ENCODE data around the gene JPH3.
"Not testable (repeated sequence)": the region's sequence is repeated elsewhere in the genome, so short reads cannot be mapped to it uniquely, and the experiment has no call there.

The JPH3 gene

DNA sequence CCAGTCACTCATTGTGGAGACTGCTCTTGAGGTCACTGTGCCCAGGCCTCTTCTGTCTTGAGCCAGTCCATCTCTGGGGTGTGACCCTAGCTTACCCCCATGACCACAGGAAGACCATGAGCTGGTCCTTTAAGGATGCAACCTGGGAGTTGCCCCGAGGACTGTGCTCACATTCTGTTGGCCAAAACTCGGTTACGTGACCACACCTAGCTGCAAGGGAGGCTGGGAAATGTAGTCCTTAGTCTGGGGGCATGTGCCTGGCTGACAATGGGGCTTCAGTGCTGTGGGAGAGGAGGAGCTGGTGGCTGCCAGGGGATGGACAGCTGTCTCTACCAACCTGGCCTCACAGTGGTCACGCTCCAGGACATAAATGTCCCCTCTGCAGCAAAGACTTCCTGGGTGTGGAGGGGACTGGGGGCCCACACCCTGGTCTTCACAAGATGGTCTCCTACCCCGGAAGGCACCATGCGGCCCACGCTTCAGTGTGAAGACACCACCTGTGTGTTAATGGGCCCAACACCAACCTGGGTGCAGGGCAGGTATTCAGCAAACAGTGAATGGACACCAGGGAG, 55.4 kb downstream of the JPH3 start:
- DNase-seq = no peak

GRCh38 chr16:87658564-87659225, 56.4 kb downstream of the JPH3 start:
- DNase-seq = no peak

DNA sequence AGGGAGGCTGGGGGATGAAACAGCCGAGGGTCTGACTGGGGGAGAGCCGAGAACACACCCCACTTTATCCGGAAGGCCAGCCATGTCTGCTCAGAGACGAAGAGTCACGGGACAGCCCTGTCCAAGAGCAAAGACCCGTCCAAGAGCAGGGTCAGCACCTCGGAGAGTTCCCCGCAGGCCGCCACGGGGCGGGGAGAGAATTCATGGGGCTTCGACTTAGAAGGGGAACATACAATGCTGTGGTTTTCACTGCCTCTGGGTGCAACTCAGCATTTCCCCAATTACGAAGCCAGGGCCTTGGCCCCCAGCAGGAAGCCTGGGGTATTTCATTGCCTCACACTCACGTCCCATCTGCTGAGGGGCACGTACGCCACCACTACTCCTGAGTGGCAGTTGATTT, 59.3 kb downstream of the JPH3 start:
- no peak for DNase-seq

DNA sequence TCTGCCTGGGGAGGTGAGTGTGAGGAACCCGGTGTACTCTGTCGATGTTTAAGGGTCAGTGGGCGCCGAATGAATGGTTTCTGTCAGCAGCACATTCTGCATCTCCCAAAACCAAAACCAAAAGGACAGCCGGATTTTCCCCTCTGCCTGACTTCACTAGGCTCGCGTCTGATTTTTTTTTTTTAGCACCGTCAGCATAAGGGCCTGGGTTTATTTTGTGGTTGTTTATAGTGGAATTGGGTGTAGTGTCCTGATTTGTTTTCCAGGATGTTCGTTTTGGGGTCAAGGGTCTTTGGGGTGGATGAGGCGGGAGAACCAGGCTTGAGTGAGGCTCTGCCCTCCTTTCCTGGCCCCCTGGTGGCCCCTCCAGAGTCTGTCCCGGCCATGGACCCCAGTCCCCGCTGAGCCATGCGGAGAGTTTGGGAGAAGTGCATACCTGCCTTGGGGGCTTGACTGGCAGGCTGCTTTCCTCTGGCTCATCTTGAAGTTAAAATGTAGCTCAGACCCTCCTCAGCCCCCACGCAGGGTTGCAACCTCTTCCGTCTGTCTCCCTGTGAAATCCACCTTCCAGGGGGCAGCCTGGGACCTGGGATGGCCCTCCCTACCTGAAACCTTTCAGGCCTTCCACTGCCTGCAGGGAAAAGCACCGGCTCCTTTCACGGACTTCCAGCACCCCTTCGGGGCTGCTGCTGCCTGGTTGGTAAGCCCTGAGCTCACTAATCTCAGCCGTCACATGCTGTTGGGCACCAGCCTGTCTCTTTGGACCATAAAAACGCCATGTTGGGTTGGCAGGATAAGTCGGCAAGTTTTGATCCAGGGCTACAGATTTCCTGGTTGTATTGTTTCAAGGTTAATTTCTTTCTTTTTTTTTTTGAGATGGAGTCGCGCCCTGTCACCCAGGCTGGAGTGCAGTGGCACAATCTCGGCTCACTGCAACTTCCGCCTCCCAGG, 60.2 kb downstream of the JPH3 start:
- no peak for DNase-seq

- no peak for DNase-seq
These were observed 62.5 kb downstream of the JPH3 start for GRCh38 chr16:87664792-87665191.

DNA sequence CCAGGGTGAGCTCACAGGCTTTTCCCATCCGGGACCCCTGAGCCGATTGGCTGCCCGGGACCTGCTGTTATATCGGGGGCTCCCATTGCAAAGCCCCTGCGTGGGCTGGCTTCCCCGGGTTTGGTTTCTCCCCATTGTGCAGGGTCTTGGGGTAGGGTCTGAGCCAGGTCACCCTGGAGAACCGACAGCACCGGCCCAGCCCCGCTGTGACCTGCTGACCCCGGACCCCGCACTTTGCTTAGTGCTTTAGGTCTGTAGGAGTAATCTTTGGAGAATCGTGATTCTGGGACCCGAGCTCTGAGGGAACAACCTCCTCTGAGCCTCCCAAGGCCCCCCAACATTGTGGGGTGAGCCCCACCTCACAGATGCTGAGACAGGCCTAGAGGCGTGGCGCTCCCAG, 62.9 kb downstream of the JPH3 start:
- DNase-seq = no peak

DNA sequence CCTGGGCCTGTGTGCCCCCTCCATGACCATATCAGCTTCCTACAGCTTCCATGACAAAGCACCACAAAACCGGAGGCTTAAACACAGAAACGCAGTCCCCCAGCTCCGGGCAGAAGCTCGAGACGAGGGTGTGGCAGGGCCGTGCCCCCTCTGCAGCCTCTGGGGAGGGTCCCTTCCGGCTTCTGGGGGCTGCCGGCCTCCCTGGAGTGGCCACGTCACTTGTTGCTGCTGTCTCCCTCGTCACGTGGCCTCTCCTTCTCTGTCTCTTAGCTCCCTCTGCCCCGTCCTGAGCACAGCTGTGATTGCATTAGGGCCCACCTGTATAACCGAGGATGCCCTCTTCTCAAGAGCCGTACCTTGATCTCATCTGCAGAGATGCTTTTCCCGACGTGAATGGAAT, 64.6 kb downstream of the JPH3 start:
- DNase-seq = no peak

DNA sequence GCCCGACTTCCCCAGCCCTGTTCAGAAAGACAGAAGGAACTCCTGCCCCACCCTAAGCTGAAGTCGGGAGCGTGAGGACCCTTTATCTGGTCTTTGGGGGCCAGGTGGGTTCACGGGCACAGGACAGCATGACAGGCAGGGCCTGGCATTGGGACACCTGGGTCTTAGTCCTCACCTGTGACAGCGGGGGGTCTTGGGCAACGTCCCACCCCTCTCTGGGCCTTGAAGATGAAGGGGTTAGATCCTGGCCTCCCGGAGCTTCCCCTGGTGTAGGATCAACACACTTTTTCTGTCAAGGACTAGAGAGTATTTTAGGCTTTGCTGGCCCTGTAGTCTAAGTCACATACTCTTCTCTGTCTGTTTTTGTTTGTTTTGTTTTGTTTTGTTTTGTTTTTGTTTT, 65.1 kb downstream of the JPH3 start:
- no peak for DNase-seq

- DNase-seq = no peak
These were observed 65.6 kb downstream of the JPH3 start for GRCh38 chr16:87667946-87668345.

GRCh38 chr16:87669672-87670071, 67.4 kb downstream of the JPH3 start:
- no peak for DNase-seq

- DNase-seq = no peak
These were observed 68.9 kb downstream of the JPH3 start for GRCh38 chr16:87671221-87671620.

GRCh38 chr16:87671715-87672270, 69.5 kb downstream of the JPH3 start:
- no peak for DNase-seq

GRCh38 chr16:87674419-87674818, 72.1 kb downstream of the JPH3 start:
- no peak for DNase-seq

DNA sequence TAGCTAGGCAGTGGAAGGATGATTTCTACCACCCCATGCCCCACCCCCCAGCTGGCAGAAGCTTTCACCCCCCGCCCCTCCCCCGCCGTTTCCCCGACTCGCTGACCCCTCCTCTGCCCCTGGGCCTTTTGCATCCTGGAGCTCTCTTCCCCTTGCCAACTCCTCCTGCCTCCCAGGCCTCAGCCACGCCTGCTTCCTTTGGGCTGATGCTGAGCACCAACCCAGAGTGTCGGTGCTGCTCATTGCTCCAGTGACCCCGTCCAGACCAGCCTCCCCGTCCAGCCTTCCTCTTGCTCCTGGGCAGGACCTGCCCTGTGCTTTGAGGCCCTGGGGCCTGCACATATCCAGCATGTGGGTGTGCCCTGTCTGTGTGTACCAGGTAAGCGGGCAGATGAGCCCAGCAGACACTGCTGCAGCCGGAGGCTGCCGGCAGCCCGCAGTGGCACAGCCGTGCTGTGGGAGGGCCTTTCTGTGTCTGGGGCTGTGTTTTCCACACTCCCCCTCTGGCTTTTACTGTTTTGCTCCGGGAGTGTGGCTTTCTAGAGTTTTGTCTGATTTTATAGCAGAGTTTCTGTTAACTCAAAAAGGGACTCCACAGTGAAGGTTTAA, 72.9 kb downstream of the JPH3 start:
- no peak for DNase-seq

GRCh38 chr16:87677830-87678229, 75.5 kb downstream of the JPH3 start:
- DNase-seq = no peak

DNA sequence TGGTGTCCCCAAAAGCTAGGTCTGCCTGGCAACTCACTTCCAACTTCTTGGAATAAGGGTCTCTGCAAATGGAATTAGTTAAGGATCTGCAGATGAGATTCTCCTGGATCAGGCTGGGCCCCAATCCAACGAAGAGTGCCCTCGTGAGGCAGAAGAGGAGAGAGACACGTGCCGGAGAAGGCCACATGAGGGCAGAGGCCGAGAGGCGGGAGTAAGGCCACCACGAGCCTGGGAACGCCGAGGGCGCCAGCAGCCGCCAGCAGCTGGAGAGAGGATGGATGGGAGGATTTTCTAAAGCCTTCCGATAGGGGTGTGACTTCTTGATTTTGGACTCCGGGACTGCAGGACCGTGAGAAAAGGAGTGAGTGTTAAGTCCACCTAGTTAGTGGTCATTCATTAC, 76.3 kb downstream of the JPH3 start:
- DNase-seq = no peak

GRCh38 chr16:87679593-87680271, 77.4 kb downstream of the JPH3 start:
- DNase-seq = no peak

- no peak for DNase-seq
These were observed 78.0 kb downstream of the JPH3 start for GRCh38 chr16:87680272-87680644.

GRCh38 chr16:87681051-87681602, 78.8 kb downstream of the JPH3 start:
- DNase-seq = not testable (repeated sequence)

GRCh38 chr16:87681981-87682570, 79.8 kb downstream of the JPH3 start:
- DNase-seq = no peak

GRCh38 chr16:87682852-87683399, 80.6 kb downstream of the JPH3 start:
- DNase-seq = no peak
